Fibroblast of skin of right quadriceps (primary cell): ENCODE results near the gene GALNT13.
A peak's percentile ranks its signal among the peaks of the same experiment; 100 is the strongest.

Experiments
- DNase-seq: peaks from one replicate; pipeline ENCODE4 v3.0.0-alpha.2; 2013

The GALNT13 gene

DNA sequence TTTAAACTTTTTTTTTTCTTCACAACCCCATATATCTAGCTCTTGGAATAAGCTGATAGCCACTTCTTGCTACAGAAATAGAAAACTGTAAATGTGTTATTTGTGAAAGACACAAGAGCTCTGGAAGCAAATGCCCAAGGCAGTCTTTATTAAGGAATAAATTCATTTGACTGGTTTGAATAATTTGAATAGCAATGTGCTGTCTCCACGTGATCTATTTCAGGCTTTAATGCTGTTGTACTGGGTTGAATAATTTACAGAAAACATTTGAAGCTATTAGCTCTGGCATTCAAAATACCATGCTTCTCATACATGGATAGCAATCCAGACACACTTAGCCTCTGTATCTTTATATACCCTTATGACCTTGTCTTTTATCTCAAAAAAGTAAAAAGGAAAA is 460.1 kb downstream of the GALNT13 start:
- no peak for DNase-seq

DNA sequence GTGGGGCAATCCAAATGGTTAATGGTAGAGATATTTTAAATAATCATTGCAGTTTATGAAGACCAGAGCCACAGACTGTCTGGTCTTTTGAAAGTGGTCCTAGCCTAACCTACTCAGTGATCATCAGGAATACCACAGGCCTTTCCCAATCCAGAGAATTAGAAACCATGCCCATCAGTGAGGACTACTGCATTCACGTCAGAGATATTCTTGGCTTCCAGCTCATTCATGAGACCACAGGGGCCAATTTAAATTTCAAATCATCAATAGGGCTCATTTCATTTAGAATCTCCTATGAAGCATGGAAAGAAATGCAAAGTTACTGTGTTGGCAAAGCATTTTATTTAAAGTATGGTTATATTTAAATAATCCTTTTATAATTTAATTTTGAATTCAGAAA is 464.5 kb downstream of the GALNT13 start:
- DNase-seq, result no peak

DNA sequence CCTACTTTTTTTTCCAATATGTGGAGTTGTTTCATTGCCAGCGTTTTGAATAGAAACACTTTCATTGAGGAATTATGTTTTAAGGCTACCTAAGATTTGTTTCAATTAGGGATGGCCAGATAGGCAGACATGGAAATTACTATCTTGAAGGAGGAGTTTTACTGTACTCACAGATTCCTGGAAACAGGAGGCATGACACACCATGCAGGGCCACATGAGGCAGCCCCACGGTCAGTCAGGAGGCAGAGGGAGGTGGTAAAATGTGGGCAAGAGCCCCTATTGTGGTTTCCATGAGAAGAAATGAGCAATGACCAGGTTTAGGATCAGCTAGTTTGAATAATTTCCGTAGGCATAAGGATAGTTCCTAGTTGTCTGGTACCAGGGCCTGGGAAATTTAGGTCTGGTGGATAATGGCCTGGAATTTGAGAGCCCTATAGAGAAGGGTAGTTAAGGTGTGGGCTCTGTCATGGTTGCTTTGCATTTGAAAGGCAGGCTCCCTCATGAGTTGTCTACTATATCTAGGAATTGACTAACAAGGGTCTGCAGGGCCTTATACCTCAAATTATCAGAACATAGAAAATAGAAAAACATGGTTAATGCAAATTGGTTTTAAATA is 466.7 kb downstream of the GALNT13 start:
- no peak for DNase-seq

DNA sequence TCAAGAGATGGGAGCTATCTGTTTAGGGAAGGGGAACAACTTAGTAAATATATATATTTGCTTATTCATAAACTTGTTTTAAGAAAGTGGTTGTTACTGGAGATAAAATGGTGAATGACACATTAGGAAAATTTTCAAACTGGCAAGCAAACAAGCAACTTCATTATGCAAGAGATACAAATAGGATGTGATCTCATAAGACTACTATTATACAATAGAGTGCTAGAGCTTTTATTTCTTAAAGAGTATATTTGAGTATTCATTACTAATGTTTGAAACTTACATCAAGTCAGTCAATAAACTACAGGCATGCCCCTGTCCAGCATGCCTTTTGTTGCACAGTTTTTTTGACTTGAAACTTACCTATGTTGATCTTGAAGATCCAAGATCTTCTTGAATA is 471.6 kb downstream of the GALNT13 start:
- no peak for DNase-seq

DNA sequence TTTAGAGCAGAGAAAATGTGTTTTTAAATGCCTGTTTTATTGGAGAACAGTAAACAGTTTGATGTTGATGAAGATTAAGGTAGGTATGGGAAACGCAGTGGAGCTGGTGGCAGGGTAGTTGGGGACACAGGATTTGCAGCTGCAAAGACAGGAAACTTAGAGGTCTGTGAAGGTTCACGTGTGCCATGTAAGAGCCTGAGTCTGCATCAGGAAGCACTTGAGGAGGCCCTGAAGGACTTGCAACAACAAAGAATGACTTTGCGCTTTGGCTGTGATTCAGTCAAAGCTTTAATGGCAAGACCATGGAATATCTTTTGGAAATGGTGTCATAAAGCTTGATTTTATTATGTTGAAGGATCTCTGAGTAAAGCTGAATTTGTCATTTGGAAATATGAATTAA is 479.2 kb downstream of the GALNT13 start:
- no peak for DNase-seq

DNA sequence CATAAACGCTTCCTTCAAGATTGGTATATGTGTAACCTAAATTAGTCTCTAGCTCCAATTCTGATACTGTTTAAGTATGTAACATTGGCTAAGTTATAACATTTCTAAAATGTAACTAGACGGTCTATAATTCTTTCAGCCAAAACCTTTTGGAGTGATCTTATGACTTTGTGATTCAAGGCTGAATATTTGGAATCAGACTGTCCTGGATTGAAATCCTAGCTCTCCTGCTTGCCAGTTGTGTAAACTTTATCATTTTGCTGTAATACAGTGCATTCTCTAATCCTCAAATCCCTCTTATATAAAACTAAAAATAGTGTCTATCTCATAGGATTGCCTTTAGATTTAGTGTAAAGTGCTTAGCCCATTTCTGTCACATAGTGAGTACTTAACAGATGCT is 489.6 kb downstream of the GALNT13 start:
- no peak for DNase-seq

DNA sequence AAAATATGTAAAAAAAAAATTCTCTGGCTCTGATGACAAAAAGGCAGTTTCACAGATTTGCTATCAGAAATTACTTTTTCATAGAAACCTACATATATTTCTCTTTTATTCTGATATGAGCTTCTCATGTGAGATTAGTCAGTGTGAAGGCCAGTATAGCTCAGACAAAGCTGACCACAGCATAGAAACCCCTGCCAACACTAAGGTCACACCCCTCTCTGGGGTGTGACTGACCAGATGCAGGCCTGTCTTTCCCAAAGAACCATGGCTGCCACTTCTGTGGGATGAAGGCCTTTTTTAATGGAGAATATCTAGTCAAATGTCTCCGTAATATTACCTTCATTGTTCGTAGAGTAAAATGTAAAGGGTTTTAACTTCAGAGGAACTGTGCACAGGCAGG is 496.4 kb downstream of the GALNT13 start:
- no peak for DNase-seq

DNA sequence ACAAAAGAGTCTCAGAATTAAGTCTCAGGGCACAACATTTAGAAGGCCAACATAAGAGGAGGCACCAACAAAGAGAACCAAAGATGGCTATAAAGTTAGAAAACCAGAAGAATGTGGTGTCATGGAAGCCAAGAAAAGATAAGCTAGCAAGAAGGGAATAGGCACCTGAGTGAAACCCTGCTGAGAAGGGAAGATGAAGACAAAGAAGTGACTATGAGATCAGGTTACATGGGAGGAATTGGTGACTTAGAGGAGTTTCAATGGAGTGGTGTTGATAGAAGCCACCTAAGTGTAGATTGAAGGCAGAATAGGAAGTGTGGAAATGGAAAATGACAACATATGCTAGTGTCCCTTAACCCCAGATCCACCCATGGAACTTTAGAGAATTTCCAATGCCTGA is 499.2 kb downstream of the GALNT13 start:
- no peak for DNase-seq

DNA sequence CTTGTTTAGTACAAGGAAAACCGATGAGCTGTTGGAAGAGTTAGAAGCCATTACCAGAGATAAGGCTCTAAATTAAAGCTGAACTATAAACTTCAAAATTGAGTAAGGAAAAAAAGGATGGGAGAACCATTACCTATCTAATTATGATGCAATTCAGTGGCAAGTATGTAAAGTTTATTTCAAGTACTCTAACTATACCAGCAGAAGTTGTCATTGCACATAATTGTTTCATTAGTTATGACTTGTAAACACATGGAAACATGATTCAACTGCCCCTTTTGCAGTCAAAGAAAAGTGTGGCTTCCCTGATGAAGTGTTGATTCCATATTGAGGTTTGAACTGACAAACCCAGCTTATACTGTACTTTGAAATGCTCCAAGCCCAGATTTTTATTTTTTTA is 502.7 kb downstream of the GALNT13 start:
- DNase-seq, result peak; percentile 0

DNA sequence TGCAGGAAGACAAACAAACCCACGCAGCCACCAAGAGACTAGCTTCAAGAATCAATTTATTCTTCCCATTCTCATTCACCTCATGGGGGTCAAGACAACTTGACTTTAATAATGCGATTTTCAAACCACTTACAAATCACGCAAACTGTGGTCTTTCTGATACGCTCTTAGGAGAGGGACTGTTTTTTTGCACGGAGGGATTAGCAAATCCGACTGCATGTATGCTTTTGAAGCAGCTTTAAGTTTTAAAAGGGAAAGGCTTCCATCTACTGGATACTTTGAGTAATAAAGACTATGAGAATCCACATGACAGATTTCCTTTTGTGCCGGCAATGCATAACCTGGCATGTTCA is 503.8 kb downstream of the GALNT13 start:
- peak; percentile 44 for DNase-seq

DNA sequence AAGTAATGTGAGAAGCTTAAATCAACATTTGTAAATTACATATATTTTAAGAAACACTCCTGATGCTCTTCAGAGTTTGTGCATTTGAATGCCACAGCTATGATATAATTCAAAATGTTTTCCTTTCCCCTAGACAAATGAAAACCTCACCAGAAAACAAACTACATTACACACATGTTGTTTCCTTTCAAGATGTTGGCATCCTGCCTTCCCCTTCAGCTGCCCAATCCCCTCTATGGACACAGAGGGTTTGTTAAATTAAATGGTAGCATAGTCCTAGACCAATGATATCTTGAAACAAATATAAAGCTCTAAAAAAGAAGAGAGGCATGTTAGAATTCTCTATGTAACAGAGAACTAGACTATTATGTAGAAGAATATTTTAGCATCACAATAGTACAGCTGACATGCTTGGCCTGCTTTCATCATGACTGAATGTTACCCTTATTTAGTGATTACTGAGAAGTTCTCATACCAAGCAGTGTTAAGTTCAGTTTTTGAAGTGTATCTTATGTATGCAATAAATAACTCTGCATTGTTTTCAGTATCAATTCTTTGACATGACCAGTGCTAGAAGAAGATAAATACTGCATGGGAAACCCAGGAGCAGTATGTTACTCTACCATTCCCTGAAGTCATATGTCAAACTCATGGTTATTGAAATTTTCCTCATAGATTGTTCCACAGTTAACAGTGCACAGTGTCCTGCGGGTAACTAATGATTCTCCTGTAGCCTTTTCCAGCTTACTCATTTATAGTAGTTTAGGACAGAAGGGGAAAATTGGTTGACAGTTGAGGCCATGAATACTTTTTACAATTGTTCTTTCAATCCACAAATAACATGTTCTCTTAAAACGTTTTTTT is 510.4 kb downstream of the GALNT13 start:
- no peak for DNase-seq

DNA sequence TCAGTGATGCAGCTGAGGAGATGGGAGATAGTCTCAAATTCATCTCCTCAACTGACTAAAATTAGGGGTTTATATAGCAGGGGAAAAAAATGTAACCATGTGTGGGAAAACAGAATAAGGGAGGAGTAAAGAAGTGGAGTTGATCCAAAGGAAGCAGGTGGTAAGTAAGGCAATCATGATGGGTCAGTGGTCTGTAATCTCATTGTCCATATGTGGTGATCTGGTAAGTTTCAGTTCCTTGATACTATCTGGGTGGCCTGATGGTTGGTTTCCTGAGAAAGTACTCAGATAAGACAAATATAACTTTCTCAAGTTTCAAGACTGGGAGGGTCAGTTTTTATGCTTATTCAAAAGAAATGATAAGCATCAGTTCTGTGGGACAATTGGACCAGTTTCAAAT is 514.5 kb downstream of the GALNT13 start:
- no peak for DNase-seq

DNA sequence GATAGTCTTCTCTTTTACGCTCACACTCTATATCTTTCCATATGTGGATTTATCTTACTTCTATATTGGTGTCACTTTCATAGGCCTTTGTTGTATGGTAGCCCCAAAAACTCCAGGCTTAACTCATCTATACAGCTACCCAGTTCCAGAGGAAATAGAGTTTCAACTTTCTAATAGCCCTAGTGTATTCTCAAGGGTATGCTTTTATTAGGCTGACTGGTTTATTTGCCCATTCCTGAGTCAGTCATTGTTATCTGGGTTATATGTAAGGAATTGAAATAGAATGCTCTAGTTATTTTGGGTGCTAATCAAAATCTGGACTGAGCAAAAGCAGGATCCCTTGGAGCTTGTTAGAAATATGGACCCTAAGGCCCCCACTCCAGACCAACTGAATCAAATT is 519.3 kb downstream of the GALNT13 start:
- no peak for DNase-seq

DNA sequence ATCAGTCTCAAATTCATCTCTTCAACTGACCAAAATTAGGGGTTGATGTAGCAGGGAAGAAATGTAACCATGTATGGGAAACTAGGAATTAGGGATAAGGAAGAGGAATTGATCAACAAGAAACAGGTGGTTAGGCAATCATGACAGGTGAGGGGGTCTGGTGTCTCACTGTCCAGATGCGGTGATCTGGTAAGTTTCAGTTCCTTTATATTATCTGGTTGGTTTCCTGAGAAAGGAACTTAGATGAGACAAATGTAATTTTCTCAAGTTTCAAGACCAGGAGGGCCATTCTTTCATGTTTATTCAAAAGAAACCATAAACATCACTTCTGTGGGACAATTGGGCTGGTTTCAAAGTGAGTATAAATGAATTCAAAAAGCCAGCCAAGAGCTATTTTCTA is 520.5 kb downstream of the GALNT13 start:
- no peak for DNase-seq

DNA sequence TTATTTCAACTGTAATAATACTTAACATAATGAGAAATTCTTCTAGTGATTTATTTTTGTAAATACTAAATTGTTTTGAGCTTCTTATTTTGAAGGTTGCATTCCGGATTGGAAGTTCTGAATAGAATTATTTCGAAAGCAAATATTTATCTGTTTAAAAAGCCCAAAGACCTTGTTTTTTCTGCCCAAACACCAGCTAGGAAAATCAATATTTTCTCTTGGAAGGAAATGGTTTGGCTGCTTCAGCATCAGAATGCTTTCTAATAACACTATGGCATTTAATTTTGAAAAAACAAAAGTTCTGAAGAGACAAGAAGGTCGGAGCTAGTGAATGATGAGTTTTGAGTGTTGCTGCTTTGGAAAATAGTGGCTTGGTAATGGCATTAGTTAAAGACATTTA is 522.9 kb downstream of the GALNT13 start:
- DNase-seq, result no peak

DNA sequence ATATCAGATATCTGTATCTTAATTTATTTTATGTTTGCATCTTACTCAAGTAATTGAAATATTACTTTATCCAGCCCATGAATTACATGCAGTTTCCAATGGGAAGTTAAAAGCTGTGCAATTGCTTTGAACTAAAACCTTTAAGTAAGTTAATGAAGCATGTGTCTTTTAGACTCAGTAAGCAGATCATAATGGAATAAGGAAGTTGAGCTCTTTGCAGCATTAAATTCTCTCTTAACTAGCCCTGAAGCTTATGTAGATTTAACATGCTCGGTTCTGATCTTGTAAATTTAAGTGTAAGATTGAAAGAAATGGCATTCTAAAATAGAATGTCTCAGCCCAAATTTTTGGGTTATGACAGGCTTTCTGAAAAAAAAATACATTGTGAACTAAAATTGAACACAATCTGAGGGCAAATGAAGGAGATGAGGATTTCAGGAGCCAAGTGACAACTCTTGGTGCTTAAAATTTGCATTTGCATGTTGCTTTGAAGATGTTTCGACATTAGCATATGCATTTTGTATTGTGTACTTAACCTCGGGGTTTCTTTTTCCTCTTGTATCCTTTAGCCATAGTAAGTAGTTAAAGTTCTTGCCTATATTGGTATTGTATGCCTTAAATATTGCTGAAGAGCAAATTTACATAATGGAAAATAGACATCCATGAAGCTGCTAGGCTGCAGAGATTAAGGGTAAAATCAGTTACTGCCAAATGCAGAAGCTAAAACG is 529.0 kb downstream of the GALNT13 start:
- no peak for DNase-seq

DNA sequence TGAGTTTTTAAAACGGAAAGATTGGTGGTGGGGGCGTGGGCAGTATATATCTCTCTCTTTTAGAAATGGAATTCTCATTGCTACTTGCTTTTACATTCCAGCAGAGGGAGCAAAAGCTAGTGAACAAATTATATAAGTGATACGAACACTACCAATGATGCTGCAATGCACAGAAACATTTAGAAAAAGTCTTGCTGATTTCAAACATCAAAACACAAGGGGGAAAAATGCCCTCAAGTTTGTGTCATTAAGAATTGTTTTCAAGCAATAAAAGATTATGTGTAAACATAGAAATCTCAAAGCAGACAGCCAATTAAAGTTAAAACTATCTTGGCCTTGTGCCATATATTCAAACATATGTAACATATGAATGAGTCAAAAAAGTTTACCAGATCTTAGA is 530.5 kb downstream of the GALNT13 start:
- DNase-seq, result peak; percentile 38

DNA sequence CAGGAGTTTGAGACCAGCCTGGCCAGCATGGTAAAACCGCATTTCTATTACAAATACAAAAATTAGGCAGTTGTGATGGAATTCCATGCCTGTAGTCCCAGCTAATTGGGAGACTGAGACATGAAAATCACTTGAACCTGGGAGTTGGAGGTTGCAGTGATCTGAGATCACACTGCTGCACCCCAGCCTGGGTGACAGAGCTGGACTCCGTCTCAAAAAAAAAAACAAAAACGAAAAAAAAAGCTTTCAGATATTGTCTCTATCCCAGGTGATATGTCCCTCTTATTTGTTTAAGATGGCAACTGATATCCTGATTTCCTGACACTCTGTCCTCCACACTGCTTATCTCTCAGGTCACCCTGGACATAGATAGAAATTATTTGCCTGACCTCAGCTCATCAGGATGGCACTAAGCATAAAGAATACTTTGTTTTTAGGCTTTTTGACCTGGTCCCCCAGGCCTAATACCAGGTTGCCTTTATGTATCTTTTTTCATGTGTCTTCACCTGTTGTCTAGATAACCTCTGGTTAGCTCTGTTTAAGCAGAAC is 531.6 kb downstream of the GALNT13 start:
- no peak for DNase-seq

DNA sequence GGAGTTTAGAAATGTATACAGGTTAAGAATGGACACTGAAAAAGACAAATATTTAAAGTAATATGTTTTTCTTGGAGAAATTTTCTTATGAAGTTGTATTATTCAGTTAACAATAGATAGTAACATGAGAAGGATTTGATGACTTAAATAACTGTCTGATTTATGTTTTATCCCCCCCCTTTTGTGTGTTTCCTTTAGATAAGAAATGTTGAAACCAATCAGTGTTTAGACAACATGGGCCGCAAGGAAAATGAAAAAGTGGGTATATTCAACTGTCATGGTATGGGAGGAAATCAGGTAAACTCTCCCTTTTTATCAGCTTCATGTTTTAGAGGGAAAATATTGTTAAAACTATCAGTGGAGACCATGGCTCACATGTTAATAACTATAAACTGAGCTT is 537.1 kb downstream of the GALNT13 start:
- no peak for DNase-seq

DNA sequence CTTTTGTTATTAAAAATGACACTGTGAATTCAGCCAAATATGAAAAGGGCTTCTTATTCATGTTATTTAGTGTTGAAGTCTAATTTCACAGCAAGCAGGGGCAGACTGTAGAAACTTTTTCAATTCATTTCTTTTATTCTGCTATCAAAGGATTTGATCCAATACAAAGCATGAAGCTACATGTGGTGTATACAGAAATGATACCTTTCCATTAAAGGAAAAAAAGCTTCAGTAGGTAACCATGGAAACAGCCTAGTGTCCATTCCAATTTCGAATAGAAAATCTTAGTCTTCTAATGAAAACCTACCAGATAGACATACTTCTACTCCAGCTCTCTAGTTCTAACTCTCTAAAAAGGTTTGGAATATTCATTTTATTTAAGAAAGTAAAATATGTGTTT is 550.5 kb downstream of the GALNT13 start:
- no peak for DNase-seq

DNA sequence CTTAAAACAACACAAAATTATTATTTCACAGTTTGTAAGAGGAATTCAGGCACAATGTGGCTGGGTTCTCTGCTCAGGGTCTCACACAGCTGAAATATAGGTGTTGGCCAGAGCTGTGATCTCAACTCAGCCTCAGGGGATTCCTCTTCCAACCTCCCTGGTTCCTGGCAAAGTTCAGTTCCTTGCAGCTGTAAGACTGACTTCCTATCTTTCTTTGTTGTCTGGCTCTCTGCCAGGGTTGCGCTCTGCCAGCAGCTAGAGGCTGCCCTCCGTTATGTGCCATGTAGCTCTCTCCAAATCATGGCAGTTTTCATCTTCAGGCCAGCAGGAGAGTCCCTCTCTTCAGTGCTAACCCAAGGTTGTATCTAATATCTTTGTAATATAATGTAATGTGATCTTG is 554.3 kb downstream of the GALNT13 start:
- no peak for DNase-seq

DNA sequence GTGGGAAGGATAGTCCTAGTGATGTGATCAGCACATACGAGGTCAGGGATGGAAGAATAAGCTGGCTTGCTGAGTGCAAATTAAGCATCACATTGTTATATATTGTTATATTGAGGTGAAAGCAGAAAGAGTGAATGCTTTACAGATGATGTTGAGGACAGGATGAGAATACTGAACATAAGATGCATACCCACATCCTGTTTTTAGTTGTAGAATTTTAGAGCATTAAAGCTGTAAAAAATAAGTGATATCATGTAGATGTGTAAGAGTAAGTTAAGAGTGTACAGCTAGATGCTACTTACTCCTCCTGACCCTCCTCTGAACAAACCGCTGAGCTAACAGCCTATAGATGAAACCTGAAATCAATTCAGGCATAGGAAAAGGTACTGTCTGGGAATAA is 555.7 kb downstream of the GALNT13 start:
- no peak for DNase-seq

DNA sequence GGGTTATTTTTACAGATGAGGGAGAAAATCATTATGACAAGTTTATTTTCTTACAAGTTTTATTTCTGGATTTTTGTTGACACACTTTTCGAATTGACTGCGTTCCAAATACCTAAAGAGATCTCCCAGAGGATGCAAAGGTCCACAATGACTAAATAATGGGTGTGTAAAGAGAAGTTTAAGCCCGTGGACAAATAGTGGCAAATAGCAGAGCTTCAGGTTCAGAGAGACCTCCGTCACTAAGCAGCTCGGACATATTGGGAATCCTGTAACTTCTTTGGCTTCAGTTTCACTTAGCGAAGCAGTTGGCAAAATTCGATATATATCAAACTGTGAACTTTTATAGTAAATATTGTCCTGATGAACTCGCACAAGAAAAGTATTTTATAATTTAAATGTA is 556.3 kb downstream of the GALNT13 start:
- no peak for DNase-seq

DNA sequence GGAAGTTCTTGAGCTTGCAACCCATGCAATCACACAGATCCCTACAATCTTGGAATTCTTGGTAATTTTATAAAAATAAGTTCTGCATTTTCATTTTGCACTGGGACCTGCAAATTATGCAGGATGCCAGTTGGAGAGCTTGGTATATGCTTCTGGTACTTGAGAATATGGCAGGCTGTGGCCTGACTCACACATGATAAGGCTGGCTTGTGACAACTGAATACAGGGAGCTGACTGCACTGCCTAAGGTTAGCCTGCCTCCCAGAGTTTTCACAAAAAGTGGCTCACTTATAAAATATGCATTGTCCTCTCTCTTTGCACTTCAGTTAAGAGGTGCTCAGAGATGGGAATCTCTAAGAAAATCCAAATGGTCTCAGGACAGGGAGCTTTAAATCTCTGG is 561.3 kb downstream of the GALNT13 start:
- DNase-seq, result no peak
